GM21423 (cell line): Measurements from ENCODE around the gene SHROOM3.
"Not testable (repeated sequence)": the region's sequence is repeated elsewhere in the genome, so short reads cannot be mapped to it uniquely, and the experiment has no call there.

ENCODE experiments used
- ATAC-seq: cut with Tn5 transposase; IDR thresholded peaks from one replicate; pipeline ENCODE4 v1.9.1; 2021; ENCODE audit warnings: mild to moderate bottlenecking, moderate library complexity; ENCODE audit not compliant: unreplicated experiment

The SHROOM3 gene

DNA sequence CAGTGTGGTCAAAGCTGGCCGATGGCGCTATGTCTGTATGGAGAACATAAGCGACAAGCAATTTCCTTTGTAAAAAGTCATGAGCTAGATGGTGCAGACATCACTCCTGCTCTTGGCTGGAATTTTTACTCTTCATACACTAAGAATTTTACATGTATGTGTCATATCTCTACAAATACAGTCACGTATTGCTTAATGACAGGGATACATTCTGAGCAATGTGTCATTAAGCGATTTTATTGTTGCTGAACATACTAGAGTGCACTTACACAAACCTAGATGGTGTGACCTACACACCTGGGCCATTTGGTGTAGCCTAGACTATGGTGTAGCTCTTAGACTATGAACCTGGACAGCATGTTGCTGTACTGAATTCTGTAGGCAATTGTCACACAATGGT lies 277.5 kb downstream of the SHROOM3 start:
- ATAC-seq, result no peak

- ATAC-seq, result no peak
These were observed 279.2 kb downstream of the SHROOM3 start for GRCh38 chr4:76714226-76714625.

- no peak for ATAC-seq
These were observed 281.0 kb downstream of the SHROOM3 start for GRCh38 chr4:76716020-76716419.

DNA sequence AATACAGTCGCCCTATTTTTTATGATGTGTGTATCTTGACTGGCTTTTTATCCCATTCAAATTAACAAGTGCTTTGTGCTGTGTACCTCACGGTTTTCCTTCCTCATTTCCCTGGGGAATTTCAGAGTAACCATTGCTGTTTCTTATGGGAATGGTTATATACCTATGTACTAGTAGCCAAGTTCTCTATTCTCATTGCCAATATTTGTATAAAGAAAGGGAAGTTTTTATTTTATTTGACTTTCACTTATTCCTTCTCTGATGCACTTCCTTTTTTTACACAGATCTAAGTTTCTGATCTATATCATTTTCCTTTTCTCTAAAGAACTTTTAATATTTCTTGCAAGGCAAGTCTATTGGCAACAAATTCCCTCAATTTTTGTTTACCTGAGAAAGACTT lies 281.6 kb downstream of the SHROOM3 start:
- no peak for ATAC-seq

DNA sequence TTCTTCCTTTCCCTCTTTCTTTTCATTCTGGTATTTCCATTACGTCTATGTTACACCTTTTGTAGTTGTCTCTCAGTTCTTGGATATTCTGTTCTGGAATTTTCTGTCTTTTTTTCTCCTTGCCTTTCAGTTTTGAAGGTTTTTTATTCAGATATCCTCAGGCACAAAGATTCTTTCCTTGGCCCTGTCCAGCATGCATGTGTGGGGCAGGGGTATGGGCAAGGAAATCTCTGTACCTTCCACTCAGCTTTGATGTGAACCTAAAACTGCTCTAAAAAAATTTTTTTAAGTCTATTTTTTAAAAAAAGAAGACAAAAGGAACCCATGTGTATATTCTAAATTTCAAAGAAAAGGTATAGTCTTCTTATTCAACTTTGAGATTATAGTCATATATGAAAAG lies 282.4 kb downstream of the SHROOM3 start:
- no peak for ATAC-seq

DNA sequence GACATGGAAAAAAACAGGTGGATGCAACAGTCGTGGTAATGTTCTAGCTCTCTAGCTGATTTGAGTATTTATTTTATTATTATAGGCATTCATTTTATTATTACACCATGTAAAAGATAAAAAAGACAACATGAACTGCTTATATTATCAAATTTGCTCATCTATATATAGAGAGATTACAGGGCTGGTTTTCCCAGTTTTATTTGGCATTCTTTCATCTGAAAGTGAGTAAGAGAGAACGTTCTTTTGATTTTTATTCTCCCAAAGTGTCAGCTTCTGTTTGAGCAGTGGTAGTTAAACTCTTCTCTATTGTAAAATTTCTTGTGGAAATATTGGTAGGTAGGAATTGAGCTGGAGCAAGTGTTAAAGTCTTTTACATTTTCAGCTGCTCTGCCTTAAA lies 283.0 kb downstream of the SHROOM3 start:
- no peak for ATAC-seq

DNA sequence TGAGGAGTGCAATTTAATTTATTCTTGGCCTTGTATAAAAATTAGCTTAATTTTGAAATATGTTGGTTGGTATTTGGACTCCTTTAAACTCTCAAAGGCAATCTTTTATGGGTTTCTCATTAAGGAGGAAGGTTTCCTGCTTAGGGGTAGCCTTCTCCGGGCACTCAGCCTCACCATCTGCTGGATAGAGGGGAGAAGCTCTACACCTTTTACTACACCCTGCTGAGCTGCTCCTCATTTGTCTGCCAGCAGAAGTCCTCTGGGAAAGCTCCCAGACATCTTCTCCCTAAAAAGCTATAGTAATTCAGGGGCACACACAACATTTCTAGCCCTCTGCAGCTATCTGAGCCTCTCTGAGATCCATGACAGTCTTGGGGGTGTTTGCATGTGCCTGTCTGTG lies 283.8 kb downstream of the SHROOM3 start:
- no peak for ATAC-seq

GRCh38 chr4:76720121-76720520 lies 285.1 kb downstream of the SHROOM3 start:
- no peak for ATAC-seq

DNA sequence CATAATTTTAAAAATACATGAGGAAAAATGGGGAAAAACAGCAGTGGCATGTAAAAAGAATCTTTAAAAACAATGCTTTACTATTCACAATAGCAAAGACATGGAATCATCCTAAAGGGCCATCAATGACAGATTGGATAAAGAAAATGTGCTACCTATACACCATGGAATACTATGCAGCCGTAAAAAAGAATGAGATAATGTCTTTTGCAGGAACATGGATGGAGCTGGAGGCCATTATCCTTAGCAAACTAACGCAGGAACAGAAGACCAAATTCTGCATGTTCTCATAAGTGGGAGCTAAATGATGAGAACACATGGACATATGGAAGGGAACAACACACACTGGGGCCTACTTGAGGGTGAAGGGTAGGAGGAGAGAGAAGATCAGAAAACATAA lies 287.1 kb downstream of the SHROOM3 start:
- not testable (repeated sequence) for ATAC-seq

GRCh38 chr4:76722838-76723237 lies 287.8 kb downstream of the SHROOM3 start:
- no peak for ATAC-seq

GRCh38 chr4:76723373-76723772 lies 288.3 kb downstream of the SHROOM3 start:
- no peak for ATAC-seq

DNA sequence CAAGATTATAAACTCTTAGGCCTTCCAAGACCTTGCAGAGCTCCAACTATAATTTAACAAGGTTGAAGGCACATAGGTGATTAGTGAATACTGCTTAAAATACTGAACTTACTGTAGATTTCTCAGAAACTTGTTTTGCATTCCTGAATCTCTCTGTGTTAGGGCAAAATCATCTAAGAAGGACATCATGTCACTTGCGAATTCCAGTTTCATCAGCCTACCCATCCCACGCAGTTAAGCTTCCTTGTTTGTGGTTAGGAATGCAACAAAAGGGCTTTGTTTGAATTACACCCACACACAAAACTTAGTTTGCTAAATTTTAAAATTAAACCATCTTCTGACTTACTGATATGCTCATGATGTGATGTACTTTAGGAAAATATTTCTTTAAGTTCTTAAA lies 288.9 kb downstream of the SHROOM3 start:
- ATAC-seq, result no peak

- ATAC-seq, result no peak
These were observed 290.0 kb downstream of the SHROOM3 start for GRCh38 chr4:76725039-76725438.

GRCh38 chr4:76726176-76726575 lies 291.1 kb downstream of the SHROOM3 start:
- no peak for ATAC-seq

DNA sequence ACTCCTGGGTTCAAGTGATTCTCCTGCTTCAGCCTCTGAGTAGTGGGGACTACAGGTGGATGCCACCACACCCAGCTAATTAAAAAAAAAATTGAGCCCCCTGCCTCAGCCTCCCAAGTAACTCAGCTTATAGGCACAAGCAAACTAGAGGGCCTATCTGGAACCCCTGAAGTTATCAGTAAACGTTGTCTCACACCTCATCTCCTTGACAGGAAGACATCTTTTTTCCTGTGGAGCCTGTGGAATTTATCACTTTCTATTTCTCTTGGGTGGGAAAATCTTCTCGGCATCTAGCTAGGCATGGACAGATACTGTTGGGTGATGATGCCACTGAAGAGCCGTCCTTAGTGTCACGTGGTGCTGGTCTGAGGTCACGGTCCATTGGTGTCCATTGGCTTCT lies 291.6 kb downstream of the SHROOM3 start:
- ATAC-seq, result no peak

DNA sequence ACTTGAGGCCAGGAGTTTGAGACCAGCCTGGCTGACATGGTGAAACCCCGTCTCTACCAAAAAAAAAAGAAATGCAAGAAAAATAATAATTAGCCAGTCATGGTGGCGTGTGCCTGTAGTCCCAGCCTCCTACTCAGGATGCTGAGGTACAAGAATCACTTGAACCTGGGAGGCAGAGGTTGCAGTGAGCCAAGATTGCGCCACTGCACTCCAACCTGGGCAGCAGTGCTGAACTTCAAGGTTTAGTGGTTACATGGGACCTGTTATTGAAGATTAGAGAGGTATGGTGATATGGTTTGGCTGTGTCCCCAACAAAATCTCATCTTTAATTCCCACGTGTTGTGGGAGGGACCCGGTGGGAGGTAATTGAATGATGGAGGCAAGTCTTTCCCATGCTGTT lies 292.9 kb downstream of the SHROOM3 start:
- not testable (repeated sequence) for ATAC-seq

GRCh38 chr4:76729460-76729859 lies 294.4 kb downstream of the SHROOM3 start:
- no peak for ATAC-seq

DNA sequence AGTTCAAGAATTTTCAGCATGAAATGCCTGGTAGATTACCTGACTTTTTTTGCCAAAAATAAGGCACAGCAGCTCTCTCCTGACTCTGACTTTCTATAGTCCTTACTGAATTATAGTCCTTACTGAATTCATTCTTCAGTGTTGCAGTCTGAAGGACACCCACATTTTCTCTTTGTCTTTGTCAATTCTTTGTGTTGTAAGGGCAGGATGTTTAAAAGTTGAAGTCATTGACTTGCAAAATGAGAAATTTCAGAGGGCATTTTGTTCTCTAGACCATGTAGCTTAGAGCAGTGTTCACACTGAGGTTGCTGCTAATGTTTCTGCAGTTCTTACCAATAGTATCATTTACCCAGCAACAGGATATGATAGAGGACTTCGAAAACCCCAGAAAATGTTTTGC lies 295.0 kb downstream of the SHROOM3 start:
- no peak for ATAC-seq

DNA sequence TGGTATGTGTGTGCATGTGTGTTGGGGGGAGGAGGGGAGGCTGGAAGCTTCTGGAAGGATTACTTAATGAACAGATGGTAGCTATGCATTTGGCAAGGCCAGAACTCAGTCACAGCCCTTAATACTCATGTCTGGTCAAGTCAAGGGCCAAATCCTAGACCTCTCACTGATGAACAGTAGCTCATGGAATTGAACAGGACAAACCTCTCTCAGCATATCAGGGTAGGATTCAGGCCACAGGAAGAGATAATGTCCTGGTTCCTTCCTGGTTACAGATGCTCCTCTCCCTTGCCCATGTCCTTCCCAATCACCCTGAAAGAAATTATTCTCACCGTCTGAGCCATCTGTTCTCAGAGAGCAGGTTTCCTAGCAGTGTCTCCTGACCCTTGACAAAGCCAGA lies 297.2 kb downstream of the SHROOM3 start:
- no peak for ATAC-seq

DNA sequence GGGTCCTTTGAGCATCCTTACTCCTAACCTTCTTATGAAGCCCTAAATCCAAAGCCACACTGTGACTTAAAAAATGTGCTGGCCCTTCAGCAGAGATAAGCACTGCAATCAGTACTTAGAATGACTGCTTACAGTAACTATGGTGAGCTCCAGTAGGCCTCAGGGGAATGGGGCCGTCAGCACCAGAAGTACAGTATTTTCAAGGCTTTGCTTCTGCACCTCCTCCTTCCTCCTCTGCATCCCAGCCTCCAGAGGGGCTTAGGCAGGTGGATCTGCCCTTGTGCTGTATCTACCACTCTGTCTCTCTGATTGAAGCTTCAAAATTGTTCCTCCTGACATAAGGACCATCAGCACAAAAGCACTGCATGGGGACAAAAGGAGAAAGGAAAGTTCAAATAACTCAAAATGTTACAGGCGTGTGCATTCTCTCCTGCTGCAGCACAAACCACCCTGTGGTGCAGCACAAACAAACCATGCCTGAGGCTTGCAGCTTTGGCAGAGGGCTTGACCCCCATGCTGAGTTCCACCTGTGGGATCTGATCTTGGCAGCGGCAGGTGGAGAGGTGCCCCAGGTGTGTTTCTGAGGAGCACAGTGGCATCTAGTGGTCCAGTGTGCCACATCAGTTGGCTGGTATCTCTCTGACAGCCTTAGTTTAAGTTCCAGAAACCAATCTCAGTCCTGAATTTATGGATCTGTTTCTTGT lies 298.2 kb downstream of the SHROOM3 start:
- ATAC-seq, result no peak

DNA sequence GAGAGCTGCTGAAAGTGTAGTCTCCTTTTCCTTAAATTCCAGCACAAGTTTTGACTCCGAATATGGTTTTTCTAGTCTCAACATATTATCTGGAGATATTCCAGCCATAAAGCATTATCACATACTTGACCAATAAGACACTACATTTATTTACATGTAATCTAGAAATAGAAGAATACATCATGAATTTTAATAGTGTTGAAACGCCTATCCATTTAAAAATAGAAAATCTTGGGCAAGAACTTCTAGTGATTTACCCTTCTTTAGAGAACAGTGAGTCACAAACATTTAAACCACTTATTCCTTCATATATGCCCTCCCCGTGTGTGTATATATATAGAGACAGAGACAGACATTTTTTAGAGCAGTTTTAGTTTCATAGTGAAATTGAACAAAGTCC lies 301.4 kb downstream of the SHROOM3 start:
- no peak for ATAC-seq

DNA sequence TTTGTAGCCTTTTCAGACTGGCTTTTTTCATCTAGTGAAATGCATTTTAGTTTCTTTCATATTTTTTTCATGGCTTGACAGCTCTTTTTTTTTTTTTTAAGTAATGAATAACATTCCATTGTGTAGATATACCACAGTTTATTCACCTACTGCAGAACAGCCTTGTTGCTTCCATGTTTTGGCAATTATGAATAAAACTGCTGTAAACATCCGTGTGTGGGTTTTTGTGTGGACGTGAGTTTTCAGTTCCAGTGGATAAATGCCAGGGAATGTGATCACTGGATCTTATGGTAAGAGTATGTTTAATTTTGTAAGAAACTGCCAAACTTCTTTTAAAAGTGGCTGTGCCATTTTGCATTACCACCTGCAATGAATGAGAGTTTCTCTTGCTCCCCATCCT lies 302.2 kb downstream of the SHROOM3 start:
- no peak for ATAC-seq

DNA sequence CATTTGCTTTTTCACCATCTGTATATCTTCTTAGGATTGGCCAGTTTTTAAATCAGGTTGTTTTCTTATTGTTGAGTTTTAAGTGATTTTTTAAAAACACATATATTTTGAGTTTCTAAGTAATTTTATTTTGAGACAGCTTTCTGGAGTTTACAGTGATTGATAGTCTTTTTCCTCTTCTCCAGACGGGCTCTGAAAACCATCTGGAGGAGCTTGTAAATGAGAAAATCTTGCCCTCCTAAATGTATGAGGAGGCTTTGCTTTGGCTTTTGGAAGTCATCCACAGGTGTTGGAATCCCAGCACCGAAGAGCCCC lies 302.7 kb downstream of the SHROOM3 start:
- no peak for ATAC-seq
